NCI-H1048 (cell line): Measurements from ENCODE around the gene MYOZ3.

Source experiments
- DNase-seq: peaks from one replicate; lab custom pipeline; 2025; lab: John Stamatoyannopoulos, UW

The MYOZ3 gene

GRCh38 chr5:150627731-150628545 is 33.1 kb upstream of the MYOZ3 start:
- DNase-seq = no peak

GRCh38 chr5:150628936-150629485 is 32.0 kb upstream of the MYOZ3 start:
- DNase-seq = no peak

- no peak for DNase-seq
Measured at GRCh38 chr5:150630016-150630415, 31.0 kb upstream of the MYOZ3 start.

GRCh38 chr5:150630461-150631325 is 30.4 kb upstream of the MYOZ3 start:
- no peak for DNase-seq

GRCh38 chr5:150631326-150631701 is 29.7 kb upstream of the MYOZ3 start:
- DNase-seq = no peak

GRCh38 chr5:150632305-150633160 is 28.5 kb upstream of the MYOZ3 start:
- DNase-seq = no peak

GRCh38 chr5:150633429-150633828 is 27.6 kb upstream of the MYOZ3 start:
- no peak for DNase-seq

- DNase-seq = no peak
Measured at GRCh38 chr5:150636391-150637244, 24.4 kb upstream of the MYOZ3 start.

- DNase-seq = no peak
Measured at GRCh38 chr5:150637245-150638052, 23.6 kb upstream of the MYOZ3 start.

- DNase-seq = no peak
Measured at GRCh38 chr5:150638053-150638444, 23.0 kb upstream of the MYOZ3 start.

GRCh38 chr5:150638488-150639376 is 22.3 kb upstream of the MYOZ3 start:
- no peak for DNase-seq

GRCh38 chr5:150639377-150639692 is 21.7 kb upstream of the MYOZ3 start:
- DNase-seq = no peak

- no peak for DNase-seq
Measured at GRCh38 chr5:150639751-150640150, 21.3 kb upstream of the MYOZ3 start.

- no peak for DNase-seq
Measured at GRCh38 chr5:150640311-150641005, 20.6 kb upstream of the MYOZ3 start, which contains the start of gene SYNPO. Gene SYNPO, plus strand, starts transcription at chr5:150640660. Its CDS starts 7,616 bp downstream, at chr5:150648276.

GRCh38 chr5:150641006-150641570 is 20.0 kb upstream of the MYOZ3 start:
- DNase-seq = no peak

- DNase-seq = no peak
Measured at GRCh38 chr5:150641824-150642566, 19.1 kb upstream of the MYOZ3 start.

- DNase-seq = no peak
Measured at GRCh38 chr5:150642567-150642927, 18.5 kb upstream of the MYOZ3 start.
